Measurements from ENCODE around the gene PLEKHH1.

DNA sequence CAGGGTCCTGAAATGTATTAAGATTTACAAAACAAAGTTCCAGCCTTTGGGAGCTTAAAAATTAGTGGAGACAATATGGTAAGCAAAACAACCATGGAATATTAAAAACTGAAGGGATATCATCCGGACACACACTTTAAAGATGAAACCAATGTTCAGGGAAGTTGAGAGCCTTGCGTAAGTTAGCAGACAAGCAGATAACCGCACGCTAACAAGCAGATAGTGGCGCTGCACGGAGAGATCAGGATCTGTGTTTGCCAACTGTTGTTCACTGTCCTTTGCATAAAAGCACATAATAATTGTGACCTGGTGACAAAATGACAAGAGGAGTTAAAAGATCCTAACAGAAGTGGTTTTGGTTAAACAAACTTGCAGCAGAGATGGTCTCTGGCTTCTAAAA lies 30.2 kb upstream of the PLEKHH1 start:
- TF ChIP-seq, protein P1, sequence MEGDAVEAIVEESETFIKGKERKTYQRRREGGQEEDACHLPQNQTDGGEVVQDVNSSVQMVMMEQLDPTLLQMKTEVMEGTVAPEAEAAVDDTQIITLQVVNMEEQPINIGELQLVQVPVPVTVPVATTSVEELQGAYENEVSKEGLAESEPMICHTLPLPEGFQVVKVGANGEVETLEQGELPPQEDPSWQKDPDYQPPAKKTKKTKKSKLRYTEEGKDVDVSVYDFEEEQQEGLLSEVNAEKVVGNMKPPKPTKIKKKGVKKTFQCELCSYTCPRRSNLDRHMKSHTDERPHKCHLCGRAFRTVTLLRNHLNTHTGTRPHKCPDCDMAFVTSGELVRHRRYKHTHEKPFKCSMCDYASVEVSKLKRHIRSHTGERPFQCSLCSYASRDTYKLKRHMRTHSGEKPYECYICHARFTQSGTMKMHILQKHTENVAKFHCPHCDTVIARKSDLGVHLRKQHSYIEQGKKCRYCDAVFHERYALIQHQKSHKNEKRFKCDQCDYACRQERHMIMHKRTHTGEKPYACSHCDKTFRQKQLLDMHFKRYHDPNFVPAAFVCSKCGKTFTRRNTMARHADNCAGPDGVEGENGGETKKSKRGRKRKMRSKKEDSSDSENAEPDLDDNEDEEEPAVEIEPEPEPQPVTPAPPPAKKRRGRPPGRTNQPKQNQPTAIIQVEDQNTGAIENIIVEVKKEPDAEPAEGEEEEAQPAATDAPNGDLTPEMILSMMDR (IDR thresholded peaks at IDR 0.05), result no peak
- TF ChIP-seq ZFX (IDR thresholded peaks at IDR 0.05; ENCODE audit: borderline replicate concordance), result no peak
